Muscle layer of colon (tissue), 2 donors: ENCODE measurements around the gene ARHGAP10.

Experiments used
- H3K27ac ChIP-seq: one replicate; pipeline ENCODE4 v1.7.0; 2013; ENCODE audit warnings: low read depth, mild to moderate bottlenecking, low read length, moderate library complexity
- H3K27me3 ChIP-seq, 2 donors: one replicate each; pipeline ENCODE4 v1.7.0; 2013; ENCODE audit warnings: low read length in 2 of 2, mild to moderate bottlenecking in 2 of 2; ENCODE audit not compliant: insufficient read depth in 2 of 2, control insufficient read depth in 1 of 2
- H3K36me3 ChIP-seq: one replicate; pipeline ENCODE4 v1.7.0; 2013; ENCODE audit warnings: mild to moderate bottlenecking, low read length; ENCODE audit not compliant: insufficient read depth
- H3K4me1 ChIP-seq: one replicate; pipeline ENCODE4 v1.7.0; 2013; ENCODE audit warnings: mild to moderate bottlenecking, low read length; ENCODE audit not compliant: insufficient read depth
- H3K4me3 ChIP-seq, 2 donors: one replicate each; pipeline ENCODE4 v1.7.0; 2013; ENCODE audit warnings: low read length in 2 of 2, low read depth in 1 of 2, mild to moderate bottlenecking in 1 of 2, moderate library complexity in 1 of 2
- H3K9ac ChIP-seq: one replicate; pipeline ENCODE4 v1.7.0; 2013; ENCODE audit warnings: low read length
- H3K9me3 ChIP-seq: one replicate; pipeline ENCODE4 v1.7.0; 2013; ENCODE audit warnings: mild to moderate bottlenecking, low read length
- donor health status: abdominal sarcoma.
- donor health status: Adenocarcinoma of cecum.

Gene ARHGAP10

GRCh38 chr4:147772056-147772455 lies 40.2 kb downstream of the ARHGAP10 start:
- no peaks in the 10 kb centered on the region for H3K36me3 ChIP-seq
- H3K4me3 ChIP-seq = no peak overlapping the region
- H3K9ac ChIP-seq = peak overlapping the region; percentile 21
- peaks cover 56% of the 10 kb centered on the region for H3K4me1 ChIP-seq
- H3K9me3 ChIP-seq = no peaks in the 10 kb centered on the region
- peak overlapping the region; percentile 18 for H3K27ac ChIP-seq
- no peaks in the 10 kb centered on the region for H3K27me3 ChIP-seq

DNA sequence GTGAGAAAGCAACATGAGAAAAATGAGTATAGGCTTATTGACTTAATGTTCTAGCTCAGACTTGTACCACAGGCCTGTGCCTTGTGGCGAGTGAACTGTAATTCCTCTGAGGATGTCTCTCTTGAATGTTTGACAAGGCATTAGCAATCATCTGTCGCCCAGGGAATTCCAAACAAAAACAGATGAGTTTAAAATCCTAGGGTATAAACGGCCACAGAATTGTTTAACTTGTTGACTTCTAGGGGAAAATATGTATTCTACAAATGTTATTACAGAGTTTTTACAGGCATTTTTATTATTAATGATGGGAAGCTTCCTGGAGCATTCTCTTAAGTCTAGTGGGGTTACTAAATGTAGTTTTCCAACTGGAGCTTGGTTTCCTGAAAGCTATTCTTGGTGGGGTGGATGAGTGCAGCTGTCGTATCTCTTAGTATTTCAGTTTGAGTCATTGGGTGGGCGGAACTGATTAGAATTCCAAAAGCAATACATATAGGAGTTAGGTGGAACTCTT lies 40.6 kb downstream of the ARHGAP10 start:
- Histone ChIP-seq H3K9me3 (no peaks in the 10 kb centered on the region), H3K27ac (peak overlapping the region; percentile 18), H3K9ac (peak overlapping the region; percentile 21), H3K27me3 (no peaks in the 10 kb centered on the region), H3K36me3 (no peaks in the 10 kb centered on the region), H3K4me3 (no peak overlapping the region), H3K4me1 (peaks cover 56% of the 10 kb centered on the region)

- no peak overlapping the region for H3K4me3 ChIP-seq
- no peak overlapping the region for H3K9ac ChIP-seq
Measured at GRCh38 chr4:147773261-147774184, 41.6 kb downstream of the ARHGAP10 start.

GRCh38 chr4:147776716-147777115 lies 44.8 kb downstream of the ARHGAP10 start:
- Histone ChIP-seq H3K4me3 (no peak overlapping the region), H3K36me3 (no peaks in the 10 kb centered on the region), H3K9me3 (no peaks in the 10 kb centered on the region), H3K27me3 (no peaks in the 10 kb centered on the region), H3K27ac (no peak overlapping the region), H3K9ac (no peak overlapping the region), H3K4me1 (peaks cover 56% of the 10 kb centered on the region)

More at GRCh38 chr4:147773261-147774184, 41.6 kb downstream of the ARHGAP10 start:
- no peaks in the 10 kb centered on the region for H3K36me3 ChIP-seq
- no peaks in the 10 kb centered on the region for H3K9me3 ChIP-seq
- H3K4me1 ChIP-seq = peaks cover 54% of the 10 kb centered on the region
- H3K27me3 ChIP-seq = no peaks in the 10 kb centered on the region
- peak overlapping the region; percentile 38 for H3K27ac ChIP-seq

DNA sequence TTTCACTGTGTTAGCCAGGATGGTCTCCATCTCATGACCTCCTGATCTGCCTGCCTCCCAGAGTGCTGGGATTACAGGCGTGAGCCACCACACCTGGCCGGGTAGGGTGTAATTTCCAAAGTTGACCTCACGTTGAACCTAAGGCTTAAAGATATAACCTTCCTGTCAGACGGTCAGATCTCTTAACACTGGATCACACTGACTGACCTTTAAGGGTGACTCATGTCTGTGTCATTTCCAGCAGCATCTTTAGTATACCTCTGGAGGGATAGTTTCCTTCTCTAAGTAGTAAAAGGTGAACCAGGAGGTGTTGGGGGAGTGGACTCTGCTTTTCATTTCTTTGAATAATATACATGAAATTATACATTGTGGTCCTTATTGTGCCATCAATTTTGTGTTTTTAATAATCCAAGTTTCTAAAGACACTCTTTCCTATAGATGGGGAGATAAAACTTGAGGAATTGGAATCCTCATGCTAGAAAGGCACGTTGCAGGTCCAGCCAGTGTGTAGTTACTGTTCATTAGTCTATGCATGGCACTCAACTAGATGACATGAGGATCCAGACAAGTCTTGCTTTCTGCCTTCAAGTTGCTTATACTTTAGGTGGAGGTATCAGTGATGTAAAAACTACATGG lies 45.7 kb downstream of the ARHGAP10 start:
- Histone ChIP-seq H3K9ac (no peak overlapping the region), H3K27me3 (no peaks in the 10 kb centered on the region), H3K9me3 (no peaks in the 10 kb centered on the region), H3K4me1 (peaks cover 52% of the 10 kb centered on the region), H3K27ac (no peak overlapping the region), H3K4me3 (no peak overlapping the region), H3K36me3 (no peaks in the 10 kb centered on the region)

GRCh38 chr4:147778942-147779341 lies 47.1 kb downstream of the ARHGAP10 start:
- Histone ChIP-seq H3K27ac (no peak overlapping the region), H3K4me1 (peaks cover 38% of the 10 kb centered on the region), H3K9me3 (no peaks in the 10 kb centered on the region), H3K36me3 (no peaks in the 10 kb centered on the region), H3K9ac (no peak overlapping the region), H3K27me3 (no peaks in the 10 kb centered on the region), H3K4me3 (no peak overlapping the region)

DNA sequence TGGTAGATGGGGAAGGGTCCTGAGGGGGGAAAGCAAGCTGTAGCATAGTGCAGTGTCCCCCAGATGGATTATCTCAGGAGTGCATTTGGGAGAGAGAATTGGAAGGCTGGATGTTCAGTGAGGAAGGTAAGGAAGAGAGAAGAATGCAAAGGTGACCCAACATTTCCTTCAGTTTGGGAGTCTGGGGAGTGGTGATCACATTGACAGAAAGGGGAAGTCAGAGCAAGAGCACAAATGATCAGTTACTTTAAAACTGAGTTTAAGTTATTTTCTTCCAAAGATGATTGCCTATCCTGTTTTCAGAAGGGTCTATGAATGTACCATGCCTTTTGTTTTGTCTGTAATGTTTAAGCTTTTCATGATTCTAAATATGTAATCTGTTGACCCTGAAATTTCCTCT lies 47.6 kb downstream of the ARHGAP10 start:
- Histone ChIP-seq H3K27ac (no peak overlapping the region), H3K4me3 (no peak overlapping the region), H3K4me1 (peaks cover 35% of the 10 kb centered on the region), H3K9ac (no peak overlapping the region), H3K27me3 (no peaks in the 10 kb centered on the region), H3K36me3 (no peaks in the 10 kb centered on the region), H3K9me3 (no peaks in the 10 kb centered on the region)

- Histone ChIP-seq H3K9me3 (no peaks in the 10 kb centered on the region), H3K36me3 (no peaks in the 10 kb centered on the region), H3K4me1 (peaks cover 30% of the 10 kb centered on the region), H3K27ac (peak overlapping the region; percentile 44), H3K9ac (no peak overlapping the region), H3K27me3 (no peaks in the 10 kb centered on the region), H3K4me3 (no peak overlapping the region)
Measured at GRCh38 chr4:147780137-147780777, 48.4 kb downstream of the ARHGAP10 start.

DNA sequence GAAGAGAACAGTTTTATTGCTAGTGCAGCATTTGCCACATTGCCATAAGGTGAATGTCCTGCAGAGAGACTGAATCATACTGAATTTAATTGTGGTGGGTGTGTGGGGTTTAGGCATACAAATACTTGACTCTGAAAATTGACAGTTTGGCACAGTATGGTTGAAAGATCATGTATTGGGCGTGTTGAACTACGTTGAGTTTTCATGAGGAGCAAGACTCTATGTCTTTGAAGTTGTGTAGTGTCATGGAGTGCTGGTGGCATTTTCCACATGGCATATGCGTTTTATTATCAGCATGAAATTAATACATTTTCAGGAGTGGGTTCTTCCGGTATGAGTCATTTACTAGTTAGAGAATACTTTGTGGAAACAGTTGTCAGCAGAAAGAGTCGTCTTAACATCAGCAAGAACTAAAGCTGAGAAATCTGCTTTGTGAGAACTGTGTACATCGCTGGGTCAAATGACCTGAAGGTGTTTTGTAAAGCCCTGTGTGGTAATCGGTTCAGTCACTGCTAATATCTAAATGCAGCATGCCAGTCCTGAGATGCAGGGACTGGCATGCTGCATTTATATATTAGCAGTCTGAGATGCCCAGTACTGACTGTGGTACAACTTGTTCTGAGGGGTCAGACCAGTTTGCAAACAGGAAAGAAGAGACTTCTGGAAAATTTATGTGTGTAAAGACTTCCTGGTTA lies 50.3 kb downstream of the ARHGAP10 start:
- no peaks in the 10 kb centered on the region for H3K27me3 ChIP-seq
- H3K36me3 ChIP-seq = no peaks in the 10 kb centered on the region
- peak overlapping the region; percentile 32 for H3K27ac ChIP-seq
- H3K4me1 ChIP-seq = peaks cover 37% of the 10 kb centered on the region
- H3K9me3 ChIP-seq = no peaks in the 10 kb centered on the region
- no peak overlapping the region for H3K9ac ChIP-seq
- H3K4me3 ChIP-seq = no peak overlapping the region

GRCh38 chr4:147785129-147785528 lies 53.2 kb downstream of the ARHGAP10 start:
- Histone ChIP-seq H3K4me1 (peaks cover 48% of the 10 kb centered on the region), H3K4me3 (no peak overlapping the region), H3K27ac (peak overlapping the region; percentile 34), H3K9ac (no peak overlapping the region), H3K36me3 (no peaks in the 10 kb centered on the region), H3K9me3 (no peaks in the 10 kb centered on the region), H3K27me3 (no peaks in the 10 kb centered on the region)

DNA sequence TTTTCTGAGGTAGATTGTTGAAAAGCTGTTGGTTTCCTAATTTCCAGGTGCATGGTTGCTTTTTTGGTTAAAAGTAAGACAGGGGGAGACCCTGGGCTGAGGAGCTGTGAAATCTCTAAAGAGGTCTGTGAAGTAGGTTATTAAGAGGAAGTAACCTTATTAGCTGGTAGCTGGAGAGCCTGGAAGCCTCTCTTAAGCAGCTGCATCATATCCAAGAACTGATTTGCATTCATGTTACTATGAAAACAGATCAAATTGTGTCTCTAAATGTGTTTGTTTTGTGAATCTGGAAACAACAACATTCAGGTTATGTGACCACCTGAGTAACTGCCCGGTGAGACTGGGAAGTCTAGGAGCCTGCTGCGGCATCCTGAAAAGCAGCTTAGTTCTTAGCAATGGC lies 54.1 kb downstream of the ARHGAP10 start:
- H3K36me3 ChIP-seq = no peaks in the 10 kb centered on the region
- H3K9me3 ChIP-seq = no peaks in the 10 kb centered on the region
- H3K4me3 ChIP-seq = no peak overlapping the region
- no peak overlapping the region for H3K27ac ChIP-seq
- H3K4me1 ChIP-seq = peaks cover 54% of the 10 kb centered on the region
- H3K27me3 ChIP-seq = no peaks in the 10 kb centered on the region
- H3K9ac ChIP-seq = no peak overlapping the region
